CD4-positive, alpha-beta T cell treated with Interleukin-4 for 4 hours (primary cell): Measurements from ENCODE around the gene PPFIA2.
A peak's percentile ranks its signal among the peaks of the same experiment; 100 is the strongest.
"Not testable (repeated sequence)": the region's sequence is repeated elsewhere in the genome, so short reads cannot be mapped to it uniquely, and the experiment has no call there.

Experiments used
- DNase-seq: peaks from one replicate; pipeline ENCODE4 v3.0.0-alpha.2; 2020

The PPFIA2 gene

GRCh38 chr12:81659310-81659709 is 99.8 kb downstream of the PPFIA2 start:
- not testable (repeated sequence) for DNase-seq

GRCh38 chr12:81644503-81644902 is 114.6 kb downstream of the PPFIA2 start:
- DNase-seq: peak; percentile 29

GRCh38 chr12:81639196-81639595 is 120.0 kb downstream of the PPFIA2 start:
- no peak for DNase-seq

- DNase-seq: no peak
These were observed 126.0 kb downstream of the PPFIA2 start for GRCh38 chr12:81633127-81633526.

- no peak for DNase-seq
These were observed 131.6 kb downstream of the PPFIA2 start for GRCh38 chr12:81627336-81628189.

- no peak for DNase-seq
These were observed 132.7 kb downstream of the PPFIA2 start for GRCh38 chr12:81626406-81626805.

GRCh38 chr12:81617915-81618314 is 141.2 kb downstream of the PPFIA2 start:
- DNase-seq: no peak

- no peak for DNase-seq
These were observed 144.0 kb downstream of the PPFIA2 start for GRCh38 chr12:81615026-81615588.

- no peak for DNase-seq
These were observed 147.9 kb downstream of the PPFIA2 start for GRCh38 chr12:81610955-81611889.

GRCh38 chr12:81597928-81598604 is 161.1 kb downstream of the PPFIA2 start:
- no peak for DNase-seq

GRCh38 chr12:81596558-81596957 is 162.6 kb downstream of the PPFIA2 start:
- no peak for DNase-seq

- no peak for DNase-seq
These were observed 167.9 kb downstream of the PPFIA2 start for GRCh38 chr12:81591256-81591655.

GRCh38 chr12:81590703-81591102 is 168.4 kb downstream of the PPFIA2 start:
- DNase-seq: not testable (repeated sequence)

GRCh38 chr12:81588235-81589008 is 170.7 kb downstream of the PPFIA2 start:
- no peak for DNase-seq

GRCh38 chr12:81585787-81586186 is 173.4 kb downstream of the PPFIA2 start:
- no peak for DNase-seq

GRCh38 chr12:81573228-81573627 is 185.9 kb downstream of the PPFIA2 start:
- DNase-seq: no peak

GRCh38 chr12:81572411-81572810 is 186.7 kb downstream of the PPFIA2 start:
- DNase-seq: no peak

GRCh38 chr12:81570234-81570633 is 188.9 kb downstream of the PPFIA2 start:
- no peak for DNase-seq

GRCh38 chr12:81564237-81564636 is 194.9 kb downstream of the PPFIA2 start:
- DNase-seq: no peak

- no peak for DNase-seq
These were observed 201.1 kb downstream of the PPFIA2 start for GRCh38 chr12:81558031-81558430.

GRCh38 chr12:81546811-81547210 is 212.3 kb downstream of the PPFIA2 start:
- DNase-seq: no peak

- no peak for DNase-seq
These were observed 215.5 kb downstream of the PPFIA2 start for GRCh38 chr12:81543621-81544139.
